K562 (cell line): ENCODE measurements around the gene MTA1. TPM values are rescaled to one million over a fixed set of nuclear protein-coding genes. Genes with fewer than 3 reads are reported as not detected.

Source experiments
- ASH1L ChIP-seq: fragments of 450-650 bp; IDR thresholded peaks from 2 replicates; pipeline ENCODE4 v1.6.1; 2018; ENCODE audit warnings: borderline replicate concordance, mild to moderate bottlenecking, low read depth; ENCODE audit not compliant: partially characterized antibody
- CCAR2 ChIP-seq: fragments of 200-400 bp; formaldehyde crosslinking; IDR thresholded peaks from 2 replicates; pipeline ENCODE4 v1.6.1; 2017; ENCODE audit warnings: mild to moderate bottlenecking, low read depth, low read length
- CCNT2 ChIP-seq: IDR thresholded peaks from 2 replicates; pipeline ENCODE4 v1.6.1; 2011; ENCODE audit warnings: borderline replicate concordance, low read depth, mild to moderate bottlenecking, moderate library complexity, mixed read lengths, low read length; ENCODE audit not compliant: insufficient read length; ENCODE audit errors: extremely low read depth
- CHD1 ChIP-seq: fragments of 200-600 bp; sonication (generic); IDR thresholded peaks from one replicate; pipeline ENCODE4 v1.6.1; 2012; ENCODE audit warnings: mild to moderate bottlenecking, moderate library complexity, low read length, inconsistent platforms
- GATAD2B ChIP-seq: fragments of 450-650 bp; IDR thresholded peaks from 2 replicates; pipeline ENCODE4 v1.6.1; 2017; ENCODE audit warnings: mild to moderate bottlenecking, borderline replicate concordance
- HOXB6 ChIP-seq: fragments of 250-450 bp; sonication (Bioruptor Pico); IDR thresholded peaks from 2 replicates; pipeline ENCODE4 v1.5.1; 2022; ENCODE audit warnings: mild to moderate bottlenecking, borderline replicate concordance
- ILK ChIP-seq: fragments of 450-650 bp; IDR thresholded peaks from 2 replicates; pipeline ENCODE4 v1.6.1; 2016; ENCODE audit warnings: missing genetic modification characterization, low read depth, mild to moderate bottlenecking, missing compliant biosample characterization, moderate library complexity, borderline replicate concordance
- JUNB ChIP-seq: fragments of 450-650 bp; formaldehyde crosslinking; conservative IDR thresholded peaks from 2 replicates; pipeline ENCODE4 v1.4.0; 2020; ENCODE audit warnings: mild to moderate bottlenecking
- KAT8 ChIP-seq: fragments of 450-650 bp; IDR thresholded peaks from 2 replicates; pipeline ENCODE4 v1.6.1; 2016; ENCODE audit warnings: low read depth, mild to moderate bottlenecking
- MBD2 ChIP-seq: sonication (generic); IDR thresholded peaks from 2 replicates; pipeline ENCODE4 v1.6.1; 2016; ENCODE audit warnings: low read depth, borderline replicate concordance
- MECOM ChIP-seq: fragments of 250-450 bp; sonication (Bioruptor Pico); IDR thresholded peaks from 2 replicates; pipeline ENCODE4 v1.8.0; 2022; ENCODE audit warnings: inconsistent platforms
- POLR2AphosphoS5 ChIP-seq: IDR thresholded peaks from 2 replicates; pipeline ENCODE4 v1.6.1; 2011; ENCODE audit warnings: mild to moderate bottlenecking, low read depth, low read length, moderate library complexity; ENCODE audit not compliant: control insufficient read depth, insufficient read depth
- POU5F1 ChIP-seq: fragments of 150-350 bp; IDR thresholded peaks from 2 replicates; pipeline ENCODE4 v1.6.1; 2014; ENCODE audit warnings: borderline replicate concordance, low read length, low read depth, mild to moderate bottlenecking; ENCODE audit not compliant: partially characterized antibody
- RBM17 ChIP-seq: fragments of 200-400 bp; formaldehyde crosslinking; IDR thresholded peaks from 2 replicates; pipeline ENCODE4 v1.6.1; 2017; ENCODE audit warnings: low read depth, mild to moderate bottlenecking, low read length, borderline replicate concordance
- SAFB ChIP-seq: fragments of 200-400 bp; formaldehyde crosslinking; IDR thresholded peaks from 2 replicates; pipeline ENCODE4 v1.6.1; 2017; ENCODE audit warnings: low read depth, low read length, borderline replicate concordance
- SMAD3 ChIP-seq: fragments of 450-650 bp; formaldehyde crosslinking; conservative IDR thresholded peaks from 2 replicates; pipeline ENCODE4 v1.4.0; 2020; ENCODE audit warnings: mild to moderate bottlenecking
- SNIP1 ChIP-seq: fragments of 450-650 bp; IDR thresholded peaks from 2 replicates; pipeline ENCODE4 v1.7.1; 2017; ENCODE audit warnings: low read depth, mild to moderate bottlenecking
- SRSF3 ChIP-seq: fragments of 200-400 bp; formaldehyde crosslinking; IDR thresholded peaks from 2 replicates; pipeline ENCODE4 v1.6.1; 2016; ENCODE audit warnings: mild to moderate bottlenecking, low read length, moderate library complexity; ENCODE audit not compliant: insufficient read depth
- TBP ChIP-seq: optimal IDR thresholded peaks from 2 replicates; pipeline ENCODE3; 2011; ENCODE audit warnings: low read depth, low read length, improper control_type of control experiment
- ZBTB9 ChIP-seq: fragments of 450-650 bp; formaldehyde crosslinking; IDR thresholded peaks from 2 replicates; pipeline ENCODE4 v1.4.0; 2020; ENCODE audit warnings: mild to moderate bottlenecking, moderate library complexity
- ZEB2 ChIP-seq: fragments of 450-650 bp; IDR thresholded peaks from 2 replicates; pipeline ENCODE4 v1.6.1; 2016
- ZNF184 ChIP-seq: sonication (generic); formaldehyde crosslinking; IDR thresholded peaks from 2 replicates; pipeline ENCODE4 v1.5.0; 2020; ENCODE audit warnings: missing genetic modification reagents
- ZNF197 ChIP-seq: fragments of 200-800 bp; sonication (Bioruptor generic); IDR thresholded peaks from 2 replicates; pipeline ENCODE4 v1.6.1; 2016; ENCODE audit warnings: low read depth, missing genetic modification characterization, missing compliant biosample characterization
- ZNF212 ChIP-seq: fragments of 450-650 bp; formaldehyde crosslinking; IDR thresholded peaks from 2 replicates; pipeline ENCODE4 v1.4.0; 2020; ENCODE audit warnings: mild to moderate bottlenecking
- ZNF253 ChIP-seq: fragments of 250-450 bp; sonication (Bioruptor Pico); conservative IDR thresholded peaks from 2 replicates; pipeline ENCODE4 v1.6.1; 2021; ENCODE audit warnings: mild to moderate bottlenecking
- ZNF282 ChIP-seq: sonication (generic); formaldehyde crosslinking; IDR thresholded peaks from 2 replicates; pipeline ENCODE4 v1.8.1; 2023; ENCODE audit warnings: missing genetic modification reagents
- ZNF668 ChIP-seq: fragments of 250-450 bp; sonication (Bioruptor Pico); IDR thresholded peaks from 2 replicates; pipeline ENCODE4 v1.8.0; 2022; ENCODE audit warnings: mild to moderate bottlenecking, inconsistent platforms
- ZNF766 ChIP-seq: fragments of 200-800 bp; sonication (Bioruptor generic); conservative IDR thresholded peaks from 2 replicates; pipeline ENCODE4 v1.6.1; 2016; ENCODE audit warnings: missing genetic modification characterization, missing compliant biosample characterization
- polyA plus RNA-seq, 8 experiments: library from polyadenylated mRNA; depleted of rRNA in 4 of 8; stranded (reverse) in 5 of 8; unstranded in 3 of 8; fragments of >200 nt; fragmentation: Nextera tagmentation in 2 of 8; fragmentation: Illumina TruSeq in 1 of 8; extraction: Ambion mirVana in 2 of 8; extraction: Trizol in 1 of 8; gene quantifications; 2 replicates each; pipeline versions ENCODE4 v1.2.1 to v1.2.3, GENCODE V29; 2011 to 2014; ENCODE audit warnings: inconsistent platforms in 1 of 8, missing spikeins in 1 of 8
- total RNA-seq, 7 experiments: library from RNA; depleted of rRNA in 6 of 7; stranded (reverse); fragments of >200 nt in 6 of 7; fragmentation: Illumina TruSeq in 2 of 7; extraction: Trizol in 2 of 7; gene quantifications; 2 replicates each; pipeline versions ENCODE4 v1.2.1 to v1.2.3, GENCODE V29; 2011 to 2021; ENCODE audit warnings: low replicate concordance in 1 of 7

MTA1 gene
- total and polyA plus RNA-seq, 9 of the 15 experiments (the other 6 are each of a cell fraction or from before 2014, with no cell fraction given): 0.13 to 118 (median 32.3) TPM

GRCh38 chr14:105398044-105398725 is 21.4 kb upstream of the MTA1 start, which contains the start of gene TEX22 (continued):
- TF ChIP-seq SNIP1 (no peak), SMAD3 (no peak), ZNF212 (no peak), ZNF668 (no peak), ZBTB9 (CRISPR knock-in tag) (no peak), CCAR2 (no peak), ILK (tag) (no peak), ZNF253 (CRISPR knock-in tag) (no peak), ZNF184 (CRISPR knock-in tag) (no peak), JUNB (CRISPR knock-in tag) (no peak), HOXB6 (CRISPR knock-in tag) (no peak), ZNF282 (CRISPR knock-in tag) (no peak), GATAD2B (peak; percentile 88; the same call in 1 of the 2 replicates), KAT8 (no peak), RBM17 (no peak), TBP (peak; percentile 22), MECOM (CRISPR knock-in tag) (no peak), ASH1L (no peak), CCNT2 (peak; percentile 32), ZNF766 (CRISPR knock-in tag) (no peak), POU5F1 (no peak), MBD2 (no peak), ZNF197 (CRISPR knock-in tag) (no peak), SAFB (no peak), SRSF3 (no peak), CHD1 (no peak), ZEB2 (no peak), POLR2AphosphoS5 (no peak; the same call in 1 of the 2 replicates)
